ENCODE results near the gene RPL13. TPM values are rescaled to one million over a fixed set of nuclear protein-coding genes. Genes with fewer than 3 reads are reported as not detected.

Gene RPL13
- total RNA-seq (2021): 2,157 and 2,259 TPM in 2 replicates
- long read RNA-seq, full-length matches to known transcripts: 1,585 of 1,726 reads
- long read RNA-seq, partial matches to known transcripts: 61 of 1,726 reads
- long read RNA-seq, other reads (novel, unspliced or antisense): 80 of 1,726 reads

GRCh38 chr16:89560378-89561141 is at the start of gene RPL13:
Gene RPL13, plus strand, starts transcription at chr16:89560682. Its CDS starts 278 bp downstream, at chr16:89560960.
- H4K8ac ChIP-seq (replicated peaks; ENCODE audit: insufficient read length, low read depth, low read length): no peak within 1 kb of the TSS
- H2BK12ac ChIP-seq (ENCODE audit: insufficient read length, low read depth, low read length): no peak within 1 kb of the TSS
- Mint-ChIP-seq H3K27ac (peak within 1 kb of the TSS; percentile 95 to 99 (median 98)), H3K9me3 (no peaks in the 10 kb centered on the region; a peak in 1 of 5 replicates), H3K4me1 (peaks cover 39 to 43% of the 10 kb centered on the region in 2 experiments), H3K27me3 (ENCODE audit: low read depth) (no peaks in the 10 kb centered on the region; the same call in none of the 2 replicates), H3K4me3 (peak within 1 kb of the TSS; percentile 96), H3K36me3 (ENCODE audit: insufficient read depth in 1 of 3, low read depth in 3 of 3) (peaks cover 26 to 62% (median 53%) of the 10 kb centered on the region in 3 experiments)
- H3K9me3 ChIP-seq (ENCODE audit: control insufficient read depth, low read depth, low read length): no peaks in the 10 kb centered on the region
- H2BK120ac ChIP-seq (ENCODE audit: low read depth, low read length, poor library complexity, severe bottlenecking): no peak within 1 kb of the TSS
- no CpG with 5 or more reads among the region's 87 CpGs for WGBS (ENCODE audit: extremely low coverage, insufficient read length, low lambda C conversion rate)
- H3K56ac ChIP-seq (ENCODE audit: insufficient read length, low read depth, low read length): no peak within 1 kb of the TSS
- H3K18ac ChIP-seq (ENCODE audit: insufficient read length, low read depth, low read length): peak within 1 kb of the TSS; percentile 92
- no peak within 1 kb of the TSS for H2AFZ ChIP-seq (ENCODE audit: low read length)
- H3K9ac ChIP-seq (ENCODE audit: extremely low read depth, insufficient read length, low read length): peak within 1 kb of the TSS; percentile 95
- peaks cover 4% of the 10 kb centered on the region for H4K20me1 ChIP-seq (ENCODE audit: control insufficient read depth, insufficient read depth, insufficient read length)
- peak within 1 kb of the TSS; percentile 89 for H3K4ac ChIP-seq (ENCODE audit: low read depth, low read length)
- peaks cover 10% of the 10 kb centered on the region; the same call in 1 of the 2 replicates for H3K79me2 ChIP-seq (ENCODE audit: insufficient read depth, low read length)
- H3K23me2 ChIP-seq (ENCODE audit: insufficient read length, low read depth, low read length, poor library complexity, severe bottlenecking): peaks cover 13% of the 10 kb centered on the region
- H3K4me2 ChIP-seq (ENCODE audit: insufficient read depth, insufficient read length, low read length): peak within 1 kb of the TSS; percentile 97
- no peak within 1 kb of the TSS for H2BK15ac ChIP-seq (ENCODE audit: low read depth, low read length)
- H4K91ac ChIP-seq (ENCODE audit: insufficient read length, low read depth, low read length): peak within 1 kb of the TSS; percentile 97
- no peaks in the 10 kb centered on the region for H3K27me3 ChIP-seq (ENCODE audit: insufficient read depth, low read length)
- peaks cover 6% of the 10 kb centered on the region for H3K79me1 ChIP-seq (ENCODE audit: insufficient read depth, low read depth, low read length, poor library complexity, severe bottlenecking)
- H3K4me1 ChIP-seq (ENCODE audit: insufficient read depth, low read length): no peaks in the 10 kb centered on the region; the same call in 1 of the 2 replicates
- no peak within 1 kb of the TSS for H4K5ac ChIP-seq (ENCODE audit: insufficient read length, low read depth, low read length)
- H2BK5ac ChIP-seq (ENCODE audit: insufficient read length, low read length): peak within 1 kb of the TSS; percentile 48
- no peak within 1 kb of the TSS for H2BK20ac ChIP-seq (ENCODE audit: low read depth, low read length, poor library complexity, severe bottlenecking)
- DNase-seq: peak; percentile 94
- peak within 1 kb of the TSS; percentile 49 for H3K27ac ChIP-seq (ENCODE audit: insufficient read length, low read depth, low read length)
- TF ChIP-seq CTCF (conservative IDR thresholded peaks at IDR 0.05): no peak; the same call in 2 of the 3 replicates
- no peak within 1 kb of the TSS for H3K23ac ChIP-seq (ENCODE audit: insufficient read length, low read depth, low read length)
- H2AK5ac ChIP-seq (ENCODE audit: insufficient read length, low read length): no peak within 1 kb of the TSS
- H3T11ph ChIP-seq (ENCODE audit: low read length): no peak within 1 kb of the TSS
- H3K14ac ChIP-seq (ENCODE audit: insufficient read depth, low read length): peak within 1 kb of the TSS; percentile 96
